Ishikawa (cell line): ENCODE measurements around the gene RPL3.

ENCODE experiments used
- CEBPB ChIP-seq: IDR thresholded peaks from 2 replicates; pipeline ENCODE4 v1.6.1; 2012
- CREB1 ChIP-seq: IDR thresholded peaks from 2 replicates; pipeline ENCODE4 v1.6.1; 2012; ENCODE audit warnings: low read depth
- EGR1 ChIP-seq: IDR thresholded peaks from 2 replicates; pipeline ENCODE4 v1.6.1; 2012
- EP300 ChIP-seq: IDR thresholded peaks from 2 replicates; pipeline ENCODE4 v1.6.1; 2012; ENCODE audit warnings: borderline replicate concordance
- FOXM1 ChIP-seq: IDR thresholded peaks from 2 replicates; pipeline ENCODE4 v1.6.1; 2012; ENCODE audit warnings: low read depth, borderline replicate concordance
- NFIC ChIP-seq: IDR thresholded peaks from 2 replicates; pipeline ENCODE4 v1.6.1; 2012
- RAD21 ChIP-seq: IDR thresholded peaks from 2 replicates; pipeline ENCODE4 v1.6.1; 2012; ENCODE audit warnings: low read depth
- TAF1 ChIP-seq: IDR thresholded peaks from 2 replicates; pipeline ENCODE4 v1.6.1; 2012; ENCODE audit warnings: low read depth, mild to moderate bottlenecking
- TCF12 ChIP-seq: IDR thresholded peaks from 2 replicates; pipeline ENCODE4 v1.6.1; 2012; ENCODE audit warnings: low read depth
- TEAD4 ChIP-seq: IDR thresholded peaks from 2 replicates; pipeline ENCODE4 v1.6.1; 2012
- YY1 ChIP-seq: IDR thresholded peaks from 2 replicates; pipeline ENCODE4 v1.6.1; 2012; ENCODE audit warnings: low read depth
- ZBTB7A ChIP-seq: IDR thresholded peaks from 2 replicates; pipeline ENCODE4 v1.6.1; 2012; ENCODE audit warnings: low read depth
- TF ChIP-seq, protein P1 (sequence below): IDR thresholded peaks from 2 replicates; pipeline ENCODE4 v1.6.1; 2012; ENCODE audit warnings: low read depth, mild to moderate bottlenecking
- TF ChIP-seq, protein P2 (sequence below): IDR thresholded peaks from 2 replicates; pipeline ENCODE4 v1.6.1; 2012
- TF ChIP-seq, protein P3 (sequence below): IDR thresholded peaks from 2 replicates; pipeline ENCODE4 v1.6.1; 2012

RPL3 gene

DNA sequence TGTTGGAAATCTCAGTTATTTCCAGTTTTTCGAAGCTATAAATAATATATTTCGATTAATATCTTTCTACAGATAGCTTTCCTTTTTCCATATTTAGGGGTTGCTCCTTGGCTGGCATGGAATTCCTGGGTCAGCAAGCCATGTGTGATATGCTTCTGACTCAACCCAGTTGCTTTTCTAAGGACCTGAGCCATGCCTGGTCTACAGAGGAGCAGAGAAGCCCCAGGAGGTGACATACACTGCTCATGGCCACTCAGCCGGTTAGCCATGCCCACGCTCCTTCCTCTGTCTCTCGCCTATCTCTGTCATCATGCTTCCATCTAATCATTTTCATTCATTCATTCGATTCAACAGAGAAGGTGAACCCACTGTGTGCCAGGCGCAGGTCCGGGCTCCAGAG lies 51.4 kb downstream of the RPL3 start:
- TF ChIP-seq EP300: no peak
- no peak for TF ChIP-seq CREB1

DNA sequence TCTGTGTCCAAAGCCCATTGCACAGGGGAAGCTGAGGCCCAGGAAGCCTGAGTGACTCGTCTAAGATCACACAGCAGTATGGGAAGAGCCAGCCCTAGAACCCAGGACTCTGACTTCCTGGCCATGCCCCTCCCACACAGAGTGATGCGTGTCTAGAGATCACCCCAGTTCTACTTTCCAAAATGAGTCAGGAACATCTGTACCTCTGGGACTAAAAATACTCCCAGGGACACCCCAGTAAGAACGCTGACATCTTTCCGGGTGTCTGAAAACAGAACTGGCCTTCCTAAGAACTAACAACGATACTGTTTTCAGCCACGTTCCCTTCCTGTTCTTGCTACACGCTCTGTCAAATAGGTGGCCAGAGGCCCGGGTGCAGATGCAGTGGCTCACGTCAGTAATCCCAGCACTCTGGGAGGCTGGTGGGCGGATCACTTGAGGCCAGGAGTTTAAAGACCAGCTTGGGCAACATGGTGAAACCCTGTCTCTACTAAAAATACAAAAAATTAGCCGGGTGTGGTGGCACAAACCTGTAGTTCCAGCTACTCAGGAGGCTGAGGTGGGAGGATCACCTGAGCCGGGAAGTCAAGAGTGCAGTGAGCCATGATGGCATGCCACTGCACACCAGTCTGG lies 52.9 kb downstream of the RPL3 start:
- peak; percentile 71 for TF ChIP-seq TCF12
- no peak for TF ChIP-seq CREB1
- TF ChIP-seq, protein P1, sequence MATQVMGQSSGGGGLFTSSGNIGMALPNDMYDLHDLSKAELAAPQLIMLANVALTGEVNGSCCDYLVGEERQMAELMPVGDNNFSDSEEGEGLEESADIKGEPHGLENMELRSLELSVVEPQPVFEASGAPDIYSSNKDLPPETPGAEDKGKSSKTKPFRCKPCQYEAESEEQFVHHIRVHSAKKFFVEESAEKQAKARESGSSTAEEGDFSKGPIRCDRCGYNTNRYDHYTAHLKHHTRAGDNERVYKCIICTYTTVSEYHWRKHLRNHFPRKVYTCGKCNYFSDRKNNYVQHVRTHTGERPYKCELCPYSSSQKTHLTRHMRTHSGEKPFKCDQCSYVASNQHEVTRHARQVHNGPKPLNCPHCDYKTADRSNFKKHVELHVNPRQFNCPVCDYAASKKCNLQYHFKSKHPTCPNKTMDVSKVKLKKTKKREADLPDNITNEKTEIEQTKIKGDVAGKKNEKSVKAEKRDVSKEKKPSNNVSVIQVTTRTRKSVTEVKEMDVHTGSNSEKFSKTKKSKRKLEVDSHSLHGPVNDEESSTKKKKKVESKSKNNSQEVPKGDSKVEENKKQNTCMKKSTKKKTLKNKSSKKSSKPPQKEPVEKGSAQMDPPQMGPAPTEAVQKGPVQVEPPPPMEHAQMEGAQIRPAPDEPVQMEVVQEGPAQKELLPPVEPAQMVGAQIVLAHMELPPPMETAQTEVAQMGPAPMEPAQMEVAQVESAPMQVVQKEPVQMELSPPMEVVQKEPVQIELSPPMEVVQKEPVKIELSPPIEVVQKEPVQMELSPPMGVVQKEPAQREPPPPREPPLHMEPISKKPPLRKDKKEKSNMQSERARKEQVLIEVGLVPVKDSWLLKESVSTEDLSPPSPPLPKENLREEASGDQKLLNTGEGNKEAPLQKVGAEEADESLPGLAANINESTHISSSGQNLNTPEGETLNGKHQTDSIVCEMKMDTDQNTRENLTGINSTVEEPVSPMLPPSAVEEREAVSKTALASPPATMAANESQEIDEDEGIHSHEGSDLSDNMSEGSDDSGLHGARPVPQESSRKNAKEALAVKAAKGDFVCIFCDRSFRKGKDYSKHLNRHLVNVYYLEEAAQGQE: no peak
- TF ChIP-seq, protein P2, sequence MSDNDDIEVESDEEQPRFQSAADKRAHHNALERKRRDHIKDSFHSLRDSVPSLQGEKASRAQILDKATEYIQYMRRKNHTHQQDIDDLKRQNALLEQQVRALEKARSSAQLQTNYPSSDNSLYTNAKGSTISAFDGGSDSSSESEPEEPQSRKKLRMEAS: peak; percentile 27; the same call in 1 of the 2 replicates
- TF ChIP-seq EP300: peak; percentile 70
- TF ChIP-seq YY1: 0 out of 2 replicates have a peak, but pooled peaks have one; percentile 27
- no peak for TF ChIP-seq NFIC
- TF ChIP-seq TEAD4: peak; percentile 44; the same call in 1 of the 2 replicates
- no peak for TF ChIP-seq EGR1
- TF ChIP-seq TAF1: no peak
- TF ChIP-seq RAD21: no peak
- TF ChIP-seq CEBPB: peak; percentile 32; the same call in 1 of the 2 replicates
- no peak for TF ChIP-seq FOXM1
- TF ChIP-seq, protein P3, sequence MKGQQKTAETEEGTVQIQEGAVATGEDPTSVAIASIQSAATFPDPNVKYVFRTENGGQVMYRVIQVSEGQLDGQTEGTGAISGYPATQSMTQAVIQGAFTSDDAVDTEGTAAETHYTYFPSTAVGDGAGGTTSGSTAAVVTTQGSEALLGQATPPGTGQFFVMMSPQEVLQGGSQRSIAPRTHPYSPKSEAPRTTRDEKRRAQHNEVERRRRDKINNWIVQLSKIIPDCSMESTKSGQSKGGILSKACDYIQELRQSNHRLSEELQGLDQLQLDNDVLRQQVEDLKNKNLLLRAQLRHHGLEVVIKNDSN: peak; percentile 49
- TF ChIP-seq ZBTB7A: no peak

DNA sequence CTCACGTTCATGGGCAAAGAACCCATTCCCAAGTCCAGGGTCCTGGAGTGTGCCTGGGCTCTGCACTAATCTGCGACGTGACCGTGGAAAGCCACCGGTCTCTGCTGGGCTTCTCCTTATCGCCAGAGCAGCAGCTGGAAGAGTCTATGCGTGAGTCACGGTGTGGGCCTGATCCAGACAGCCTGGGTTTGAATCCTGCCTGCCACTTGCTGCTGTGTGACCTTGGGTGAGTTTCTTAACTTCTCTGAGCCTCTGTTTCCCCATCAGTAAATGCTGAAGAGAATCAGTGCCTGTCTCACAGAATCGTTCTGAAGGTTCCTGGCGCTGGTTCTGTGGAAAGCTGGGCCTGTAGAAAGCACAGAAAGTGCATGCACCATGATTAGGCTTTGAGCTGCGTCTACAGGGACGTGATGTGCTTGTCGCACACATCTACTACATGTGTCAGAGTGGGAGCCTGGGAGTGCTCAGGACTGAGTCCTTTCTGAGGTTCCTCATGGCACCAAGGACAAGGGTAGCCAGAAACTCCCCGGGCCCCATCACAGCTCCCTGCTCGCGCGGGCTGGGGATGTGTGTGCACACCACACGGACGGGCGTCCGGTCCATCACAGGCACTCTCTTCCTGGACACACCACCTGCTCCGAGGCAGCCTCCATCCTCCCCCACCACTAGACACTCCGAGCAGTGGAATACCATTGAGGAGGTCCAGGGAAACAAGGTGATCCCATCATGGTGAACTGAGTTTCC lies 54.1 kb downstream of the RPL3 start:
- TF ChIP-seq, protein P3: no peak
- TF ChIP-seq FOXM1 (no peak), ZBTB7A (no peak), RAD21 (no peak), YY1 (no peak)

DNA sequence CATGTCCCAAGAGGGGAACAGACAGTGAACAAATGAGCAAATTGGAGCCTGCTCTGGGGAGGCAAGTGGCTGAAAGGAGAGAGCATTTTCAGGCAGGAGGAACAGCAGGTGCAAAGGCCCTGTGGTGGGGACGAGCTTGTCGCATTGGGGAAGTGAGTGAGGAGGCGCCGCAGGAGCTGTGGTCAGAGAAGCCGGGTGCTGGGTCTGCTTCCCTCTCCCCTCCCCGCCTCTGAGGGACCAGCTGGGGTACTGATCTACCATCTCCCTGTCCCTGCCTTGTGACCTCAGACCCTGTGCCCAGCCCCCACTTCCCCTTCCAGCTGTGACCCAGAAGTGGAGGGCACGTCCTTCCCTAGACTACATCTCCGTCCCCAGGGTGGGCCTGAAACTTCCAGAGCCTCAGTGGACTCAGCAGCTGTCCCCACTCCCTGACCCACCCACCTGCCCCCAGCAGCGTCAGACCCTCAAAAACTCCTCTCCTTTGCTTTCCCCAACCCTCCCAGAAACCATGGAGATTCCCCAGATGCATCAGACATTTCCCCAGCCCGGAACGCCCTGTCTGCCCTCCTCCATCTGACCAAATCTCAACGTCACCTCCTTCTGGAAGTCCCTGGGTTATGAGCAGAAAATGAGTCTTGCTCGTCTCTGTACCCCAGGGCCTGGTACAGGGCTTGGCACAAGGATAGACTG lies 54.9 kb downstream of the RPL3 start:
- TF ChIP-seq CREB1: no peak
- no peak for TF ChIP-seq RAD21
- TF ChIP-seq, protein P1: no peak
- no peak for TF ChIP-seq TCF12
- TF ChIP-seq EP300: no peak
- TF ChIP-seq EGR1: no peak

DNA sequence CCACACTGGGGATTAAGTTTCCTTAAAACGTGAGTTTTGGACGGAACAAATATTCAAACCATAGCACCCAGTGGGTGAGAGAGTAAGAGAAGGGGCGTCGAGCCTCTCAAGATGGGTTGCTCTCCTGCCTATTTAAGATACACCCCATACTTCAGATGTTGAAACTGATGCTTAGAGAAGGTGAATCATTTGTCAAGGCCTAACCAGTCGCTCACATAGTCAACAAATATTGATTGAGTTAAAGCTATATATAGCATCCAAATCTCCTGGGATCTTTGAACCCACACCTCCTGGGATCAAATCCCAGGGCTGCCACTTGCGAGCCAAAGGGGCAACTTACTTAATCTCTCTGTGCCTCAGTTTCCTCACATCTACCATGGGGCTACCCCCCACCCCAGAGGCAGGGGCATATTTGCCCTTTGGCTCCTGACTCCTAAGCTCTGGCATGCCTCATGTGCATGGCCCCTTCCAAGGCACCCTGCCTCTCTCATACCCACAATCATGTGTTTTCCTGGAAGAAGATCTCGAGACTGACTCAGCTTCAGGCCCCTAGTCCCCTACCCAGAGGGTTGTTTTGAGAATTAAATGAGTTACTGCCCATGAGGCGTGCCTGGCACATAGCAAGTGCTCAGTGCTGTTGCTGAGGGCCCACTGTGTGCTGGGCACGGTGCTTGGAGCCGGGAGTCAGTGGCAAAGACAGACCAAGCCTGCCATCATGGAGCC lies 55.6 kb downstream of the RPL3 start:
- TF ChIP-seq, protein P1: no peak
- TF ChIP-seq EP300 (no peak), TCF12 (no peak), TEAD4 (no peak), EGR1 (no peak), CREB1 (no peak), RAD21 (no peak), CEBPB (no peak), NFIC (no peak), TAF1 (no peak), YY1 (no peak), FOXM1 (no peak), ZBTB7A (no peak)
- TF ChIP-seq, protein P2: no peak
- TF ChIP-seq, protein P3: no peak
